GM23338 (cell line): Measurements from ENCODE around the gene FBF1. TPM values are rescaled to one million over a fixed set of nuclear protein-coding genes. Genes with fewer than 3 reads are reported as not detected.
A peak's percentile ranks its signal among the peaks of the same experiment; 100 is the strongest.

Experiments
- ATAC-seq: fragments of 200-7000 bp; cut with Tn5 transposase; 3 replicates; pipeline ENCODE4 v1.9.1; 2020
- DNase-seq: peaks from one replicate; pipeline ENCODE4 v3.0.0-alpha.2; 2015; ENCODE audit warnings: low spot score
- H2AFZ ChIP-seq: fragments of 200-600 bp; sonication (generic); 2 replicates; pipeline ENCODE4 v1.8.0; 2016; ENCODE audit warnings: antibody characterized with exemption, mild to moderate bottlenecking, moderate library complexity
- H3F3A ChIP-seq: fragments of 200-600 bp; sonication (generic); replicated peaks from 2 replicates; pipeline ENCODE4 v1.8.0; 2017; ENCODE audit warnings: antibody characterized with exemption, mixed run types, low read depth
- H3K27ac ChIP-seq: fragments of 200-600 bp; sonication (generic); 2 replicates; pipeline ENCODE4 v1.6.1; 2016; ENCODE audit warnings: low read depth
- H3K27me3 ChIP-seq: fragments of 200-600 bp; sonication (generic); 2 replicates; pipeline ENCODE4 v1.8.0; 2016; ENCODE audit warnings: mild to moderate bottlenecking, mixed run types, moderate library complexity; ENCODE audit not compliant: insufficient read depth
- H3K36me3 ChIP-seq: fragments of 200-600 bp; sonication (generic); 2 replicates; pipeline ENCODE4 v1.8.0; 2016; ENCODE audit warnings: mild to moderate bottlenecking; ENCODE audit not compliant: insufficient read depth
- H3K4me1 ChIP-seq: fragments of 200-600 bp; sonication (generic); 2 replicates; pipeline ENCODE4 v1.8.0; 2016; ENCODE audit warnings: mild to moderate bottlenecking, moderate library complexity; ENCODE audit not compliant: insufficient read depth
- H3K4me2 ChIP-seq: fragments of 200-600 bp; sonication (generic); 2 replicates; pipeline ENCODE4 v1.7.1; 2017; ENCODE audit warnings: mixed run types
- H3K4me3 ChIP-seq: fragments of 200-600 bp; sonication (generic); 2 replicates; pipeline ENCODE4 v1.6.1; 2016; ENCODE audit warnings: mixed run types
- H3K79me2 ChIP-seq: fragments of 200-600 bp; sonication (generic); replicated peaks from 2 replicates; pipeline ENCODE4 v1.8.0; 2017; ENCODE audit warnings: mild to moderate bottlenecking; ENCODE audit not compliant: insufficient read depth
- H3K9me2 ChIP-seq: fragments of 200-600 bp; sonication (generic); 2 replicates; pipeline ENCODE4 v1.8.0; 2017; ENCODE audit not compliant: insufficient read depth
- H4K20me1 ChIP-seq: fragments of 200-600 bp; sonication (generic); replicated peaks from 2 replicates; pipeline ENCODE4 v1.8.0; 2017; ENCODE audit warnings: mild to moderate bottlenecking; ENCODE audit not compliant: insufficient read depth
- H3K27ac Mint-ChIP-seq: 2 replicates; pipeline ENCODE4 v1.8.0; 2020; ENCODE audit warnings: inconsistent platforms, mild to moderate bottlenecking, moderate library complexity, mixed read lengths
- H3K27me3 Mint-ChIP-seq: 3 replicates; pipeline ENCODE4 v1.8.0; 2022; ENCODE audit warnings: low read depth, mild to moderate bottlenecking, moderate library complexity, mixed read lengths, inconsistent platforms; ENCODE audit not compliant: insufficient read depth, poor library complexity
- H3K36me3 Mint-ChIP-seq: 3 replicates; pipeline ENCODE4 v1.8.0; 2021; ENCODE audit warnings: low read depth, mild to moderate bottlenecking, inconsistent platforms, moderate library complexity, mixed read lengths
- H3K4me1 Mint-ChIP-seq: 3 replicates; pipeline ENCODE4 v1.8.0; 2020; ENCODE audit warnings: mild to moderate bottlenecking, inconsistent platforms, mixed read lengths
- H3K4me3 Mint-ChIP-seq: 3 replicates; pipeline ENCODE4 v1.8.0; 2021; ENCODE audit warnings: moderate library complexity, mild to moderate bottlenecking, inconsistent platforms, mixed read lengths
- H3K9me3 Mint-ChIP-seq: 3 replicates; pipeline ENCODE4 v1.8.0; 2020; ENCODE audit warnings: moderate library complexity, mild to moderate bottlenecking, inconsistent platforms, mixed read lengths
- CREB1 ChIP-seq: fragments of 250-450 bp; sonication (Bioruptor Pico); IDR thresholded peaks from 2 replicates; pipeline ENCODE4 v1.5.0; 2020; ENCODE audit warnings: low read depth, mild to moderate bottlenecking, moderate library complexity
- ETS1 ChIP-seq: IDR thresholded peaks from 2 replicates; pipeline ENCODE4 v1.6.1; 2016; ENCODE audit warnings: antibody characterized with exemption
- EZH2 ChIP-seq: fragments of 200-600 bp; sonication (generic); IDR thresholded peaks from one replicate; pipeline ENCODE4 v1.8.0; 2017; ENCODE audit warnings: antibody characterized with exemption, mild to moderate bottlenecking, low read depth; ENCODE audit not compliant: unreplicated experiment
- EZH2phosphoT487 ChIP-seq: fragments of 200-600 bp; sonication (generic); IDR thresholded peaks from one replicate; pipeline ENCODE4 v1.8.1; 2018; ENCODE audit warnings: antibody characterized with exemption; ENCODE audit not compliant: unreplicated experiment
- JUNB ChIP-seq: IDR thresholded peaks from one replicate; pipeline ENCODE4 v1.6.1; 2016; ENCODE audit warnings: antibody characterized with exemption; ENCODE audit not compliant: unreplicated experiment
- NANOG ChIP-seq: IDR thresholded peaks from 2 replicates; pipeline ENCODE4 v1.6.1; 2016; ENCODE audit warnings: antibody characterized with exemption, borderline replicate concordance
- POLR2AphosphoS5 ChIP-seq: IDR thresholded peaks from 2 replicates; pipeline ENCODE4 v1.6.1; 2016; ENCODE audit warnings: antibody characterized with exemption, low read depth
- REST ChIP-seq: IDR thresholded peaks from one replicate; pipeline ENCODE4 v1.6.1; 2018; ENCODE audit warnings: antibody characterized with exemption; ENCODE audit not compliant: unreplicated experiment
- STAT1 ChIP-seq: IDR thresholded peaks from one replicate; pipeline ENCODE4 v1.6.1; 2016; ENCODE audit warnings: antibody characterized with exemption; ENCODE audit not compliant: unreplicated experiment
- ZNF331 ChIP-seq: fragments of 250-450 bp; sonication (Bioruptor Pico); IDR thresholded peaks from 2 replicates; pipeline ENCODE4 v1.5.0; 2020; ENCODE audit warnings: low read depth, mild to moderate bottlenecking, moderate library complexity
- ZNF462 ChIP-seq: fragments of 250-450 bp; sonication (Bioruptor Pico); IDR thresholded peaks from 2 replicates; pipeline ENCODE4 v1.5.0; 2020; ENCODE audit warnings: mild to moderate bottlenecking, moderate library complexity
- long read RNA-seq: library from polyadenylated mRNA; unstranded; transcript quantifications from one replicate; pipeline ENCODE4 v2.0.0, GENCODE V29; 2020; ENCODE audit not compliant: unreplicated experiment
- polyA plus RNA-seq: library from polyadenylated mRNA; unstranded; fragments of >200 nt; fragmentation: Nextera tagmentation; extraction: Ambion mirVana; gene quantifications from 2 replicates; pipeline ENCODE4 v1.2.1, GENCODE V29; 2016
- total RNA-seq: library from RNA; depleted of rRNA; stranded (reverse); fragments of >200 nt; shearing (Covaris generic); gene quantifications from 2 replicates; pipeline ENCODE4 v1.2.3, GENCODE V29; 2014; rRNA removed

Gene FBF1, protein sequence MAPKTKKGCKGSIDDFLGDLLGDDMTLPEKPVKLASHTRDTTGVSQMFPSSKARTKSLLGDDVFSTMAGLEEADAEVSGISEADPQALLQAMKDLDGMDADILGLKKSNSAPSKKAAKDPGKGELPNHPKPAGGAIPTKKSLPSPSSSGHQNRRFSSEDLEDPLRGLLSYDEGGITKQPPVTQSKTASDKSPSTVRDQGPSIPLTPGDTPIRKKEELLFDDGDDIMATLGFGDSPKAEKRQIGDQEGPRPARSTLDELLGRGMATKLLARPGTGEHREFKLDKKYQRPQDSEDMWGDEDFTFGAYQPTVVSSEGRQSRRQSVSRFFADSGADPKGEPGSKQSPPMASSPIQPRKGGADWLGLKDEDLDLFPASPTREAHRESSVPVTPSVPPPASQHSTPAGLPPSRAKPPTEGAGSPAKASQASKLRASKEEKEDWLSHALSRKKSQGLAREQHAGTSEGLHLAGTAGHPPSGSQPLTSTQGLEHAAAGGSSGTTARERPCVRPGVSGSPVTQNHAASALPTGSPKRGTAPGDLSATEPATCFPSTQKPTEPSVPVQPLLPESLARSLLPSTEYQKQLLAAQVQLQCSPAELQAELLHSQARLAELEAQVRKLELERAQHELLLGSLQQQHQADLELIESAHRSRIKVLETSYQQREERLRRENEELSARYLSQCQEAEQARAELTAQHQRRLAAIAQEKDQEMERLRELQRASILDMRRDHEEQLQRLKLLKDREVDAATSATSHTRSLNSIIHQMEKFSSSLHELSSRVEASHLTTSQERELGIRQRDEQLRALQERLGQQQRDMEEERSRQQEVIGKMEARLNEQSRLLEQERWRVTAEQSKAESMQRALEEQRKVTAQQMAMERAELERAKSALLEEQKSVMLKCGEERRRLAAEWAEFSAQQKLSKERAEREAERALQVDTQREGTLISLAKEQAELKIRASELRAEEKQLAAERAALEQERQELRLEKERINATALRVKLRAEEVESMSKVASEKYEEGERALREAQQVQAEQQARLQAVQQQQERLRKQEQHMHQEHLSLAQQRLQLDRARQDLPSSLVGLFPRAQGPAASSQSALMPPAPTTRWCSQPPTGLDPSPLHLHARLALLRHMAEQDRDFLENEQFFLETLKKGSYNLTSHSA
- 11.8 and 17.4 TPM in 2 replicates for total RNA-seq
- polyA plus RNA-seq, result 8.8 and 9.7 TPM in 2 replicates
- long read RNA-seq, partial matches to known transcripts, result 1 of 1 reads
- long read RNA-seq, other reads (novel, unspliced or antisense), result 0 of 1 reads

- Histone ChIP-seq H3K4me3 (peak within 1 kb of the TSS; percentile 79), H3K27ac (peak within 1 kb of the TSS; percentile 68; the same call in 1 of the 2 replicates), H3K79me2 (no peaks in the 10 kb centered on the region), H3K27me3 (no peaks in the 10 kb centered on the region), H3K36me3 (no peaks in the 10 kb centered on the region), H3F3A (peaks cover 12% of the 10 kb centered on the region), H2AFZ (peak within 1 kb of the TSS; percentile 97), H3K4me2 (peak within 1 kb of the TSS; percentile 81), H4K20me1 (no peaks in the 10 kb centered on the region), H3K4me1 (peaks cover 8% of the 10 kb centered on the region; the same call in 1 of the 2 replicates), H3K9me2 (no peaks in the 10 kb centered on the region)
- ATAC-seq, result peak; percentile 99
- DNase-seq, result peak; percentile 97
- no peaks in the 10 kb centered on the region; the same call in 1 of the 3 replicates for H3K36me3 Mint-ChIP-seq
- H3K4me3 Mint-ChIP-seq, result peak within 1 kb of the TSS; percentile 89
- peaks cover 8% of the 10 kb centered on the region for H3K27me3 Mint-ChIP-seq
- peak within 1 kb of the TSS; percentile 88 for H3K27ac Mint-ChIP-seq
- H3K9me3 Mint-ChIP-seq, result no peaks in the 10 kb centered on the region
- peaks cover 6% of the 10 kb centered on the region for H3K4me1 Mint-ChIP-seq
- TF ChIP-seq JUNB, result no peak
- peak; percentile 99 for TF ChIP-seq POLR2AphosphoS5
- no peak for TF ChIP-seq ZNF331 (CRISPR knock-in tag)
- TF ChIP-seq CREB1 (CRISPR knock-in tag), result 0 out of 2 replicates have a peak, but pooled peaks have one; percentile 15
- TF ChIP-seq STAT1, result no peak
- no peak for TF ChIP-seq EZH2
- TF ChIP-seq REST, result no peak
- TF ChIP-seq NANOG, result no peak
- no peak for TF ChIP-seq EZH2phosphoT487
- TF ChIP-seq ZNF462 (CRISPR knock-in tag), result no peak
- TF ChIP-seq ETS1, result peak; percentile 82
Observed at GRCh38 chr17:75940727-75941441, at the start of gene FBF1. Gene FBF1 (minus strand): TSS chr17:75941042. CDS start chr17:75938149, 2,893 bp downstream.
